ENCODE data around the gene KCNH2. TPM values are rescaled to one million over a fixed set of nuclear protein-coding genes. Genes with fewer than 3 reads are reported as not detected.
"Not testable (repeated sequence)": the region's sequence is repeated elsewhere in the genome, so short reads cannot be mapped to it uniquely, and the experiment has no call there.

Gene KCNH2
- total RNA-seq, 1 donor from 2014 or later = 6.1 TPM

DNA sequence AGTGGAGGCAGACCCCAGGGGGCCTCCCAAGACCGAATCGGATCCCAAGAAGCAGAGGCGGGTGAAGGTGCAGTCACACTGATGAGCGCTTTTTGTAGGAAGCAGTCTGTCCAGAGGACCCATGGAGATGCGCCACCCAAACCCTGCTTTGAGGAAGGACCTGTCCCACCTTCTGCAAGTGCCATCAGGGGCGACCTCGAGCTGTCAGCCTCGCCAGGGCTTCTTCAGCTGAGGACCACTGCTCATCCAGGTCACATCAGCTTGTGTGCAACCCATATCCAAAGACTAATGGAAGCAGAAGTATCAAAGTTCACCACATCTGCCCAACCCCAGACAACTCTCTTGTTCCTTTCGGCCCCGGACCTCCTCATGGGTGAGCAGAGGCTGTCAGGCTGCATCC, 61.5 kb downstream of the KCNH2 start:
- no peak for DNase-seq (ENCODE audit: low spot score in 2 of 2)
- no peak for FAIRE-seq

GRCh38 chr7:150914966-150915365, 63.2 kb downstream of the KCNH2 start:
- DNase-seq (ENCODE audit: low spot score in 2 of 2) = no peak
- no peak for FAIRE-seq

DNA sequence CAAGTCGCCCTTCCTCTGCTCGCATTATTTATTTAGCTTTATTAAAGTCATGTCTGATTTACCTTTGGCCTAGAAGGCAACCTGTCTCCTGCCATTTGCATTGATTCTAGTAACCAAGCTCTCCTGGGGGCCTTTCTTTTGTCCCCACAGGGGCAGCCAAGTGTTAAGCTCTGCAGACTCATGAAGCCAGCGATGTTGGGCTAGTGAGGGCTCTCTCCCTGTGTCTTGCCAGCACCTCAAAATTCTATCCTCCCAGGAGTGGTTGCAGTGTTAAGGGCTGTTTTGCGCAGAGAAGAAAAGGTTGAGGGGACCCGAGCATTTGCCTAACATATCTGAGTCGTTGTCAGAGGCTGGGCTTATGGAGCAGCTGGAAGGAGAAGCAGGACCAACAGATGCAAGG, 63.9 kb downstream of the KCNH2 start:
- FAIRE-seq (no peak), DNase-seq (ENCODE audit: low spot score in 2 of 2) (no peak)

DNA sequence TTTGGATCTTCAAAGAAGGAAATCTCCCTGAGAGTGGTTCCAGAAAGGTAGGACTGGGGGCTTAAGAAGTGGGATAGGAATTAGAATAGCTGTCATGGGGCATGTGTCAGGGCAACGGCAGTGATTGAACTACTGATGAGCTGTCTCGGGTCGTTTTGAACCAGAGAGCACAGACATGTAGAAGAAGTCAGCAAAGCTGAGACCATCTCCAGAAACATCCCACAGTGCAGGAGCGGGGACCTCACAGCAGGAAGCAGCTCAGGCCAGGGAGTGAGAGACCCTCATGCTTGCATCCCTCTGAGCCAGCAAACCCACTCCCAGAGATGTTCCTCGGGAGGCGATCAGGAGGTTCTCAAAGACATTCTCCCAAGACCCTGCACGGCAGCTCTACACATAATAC, 65.7 kb downstream of the KCNH2 start:
- no peak for DNase-seq (ENCODE audit: low spot score in 2 of 2)
- FAIRE-seq = no peak

GRCh38 chr7:150911590-150912267, 66.4 kb downstream of the KCNH2 start:
- DNase-seq (ENCODE audit: low spot score in 2 of 2) = no peak
- no peak for FAIRE-seq

GRCh38 chr7:150910996-150911422, 67.1 kb downstream of the KCNH2 start:
- no peak for DNase-seq (ENCODE audit: low spot score in 2 of 2)
- FAIRE-seq = no peak

DNA sequence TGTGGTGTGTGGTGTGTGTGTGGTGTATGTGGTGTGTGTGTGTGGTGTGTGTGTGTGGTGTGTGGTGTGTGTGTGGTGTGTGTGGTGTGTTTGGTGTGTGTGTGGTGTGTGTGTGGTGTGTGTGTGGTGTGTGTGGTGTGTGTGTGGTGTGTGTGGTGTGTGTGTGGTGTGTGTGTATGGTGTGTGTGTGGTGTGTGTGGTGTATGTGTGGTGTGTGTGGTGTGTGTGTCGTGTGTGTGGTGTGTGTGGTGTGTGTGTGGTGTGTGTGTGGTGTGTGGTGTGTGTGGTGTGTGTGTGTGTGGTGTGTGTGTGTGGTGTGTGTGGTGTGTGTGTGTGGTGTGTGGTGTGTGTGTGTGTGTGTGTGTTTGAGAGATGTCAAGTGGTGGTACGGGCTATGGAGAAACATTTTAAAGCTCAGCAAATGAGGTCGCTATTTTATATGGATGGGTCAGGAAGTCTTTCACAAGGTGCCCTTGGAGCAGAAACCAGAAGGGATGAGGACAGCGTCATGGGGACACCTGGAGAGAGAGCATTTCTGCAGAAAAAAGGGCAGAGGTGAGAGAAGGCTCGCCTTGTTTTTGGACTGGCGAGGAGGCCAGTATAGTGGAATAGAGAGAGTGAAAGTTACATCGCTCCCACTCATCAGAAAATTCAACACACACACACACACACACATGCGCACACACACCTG, 67.7 kb downstream of the KCNH2 start:
- not testable (repeated sequence) for FAIRE-seq

DNA sequence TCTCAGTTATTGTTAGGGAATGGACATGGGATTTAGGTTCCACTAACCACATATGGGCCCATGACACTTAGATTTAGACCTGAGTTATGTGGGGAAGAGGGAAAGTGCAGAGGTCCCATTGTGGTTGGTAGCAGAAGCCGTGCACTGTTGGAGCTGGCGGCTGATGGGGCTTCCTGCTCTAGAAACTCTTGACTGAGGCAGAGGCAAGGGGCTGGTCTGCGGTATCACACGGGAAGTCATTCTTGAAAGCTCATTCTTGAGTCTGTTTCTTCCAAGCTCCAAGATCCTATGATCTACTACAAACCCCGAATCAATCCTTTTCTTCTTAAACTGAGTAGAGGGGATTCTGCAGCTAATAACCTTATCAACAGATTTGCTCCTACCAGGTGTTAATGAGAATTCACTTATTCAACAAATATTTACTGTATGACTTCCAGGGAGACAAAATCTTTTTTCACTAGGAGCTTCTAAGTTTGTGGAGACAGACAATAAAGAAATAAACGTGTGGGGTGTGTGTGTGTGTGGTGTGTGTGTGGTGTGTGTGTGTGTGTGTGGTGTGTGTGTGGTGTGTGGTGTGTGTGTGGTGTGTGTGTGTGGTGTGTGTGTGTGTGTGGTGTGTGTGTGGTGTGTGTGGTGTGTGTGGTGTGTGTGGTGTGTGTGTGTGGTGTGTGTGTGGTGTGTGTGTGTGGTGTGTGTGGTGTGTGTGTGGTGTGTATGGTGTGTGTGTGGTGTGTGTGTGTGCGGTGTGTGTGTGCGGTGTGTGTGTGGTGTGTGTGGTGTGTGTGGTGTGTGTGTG, 68.7 kb downstream of the KCNH2 start:
- no peak for FAIRE-seq
- DNase-seq (ENCODE audit: low spot score in 2 of 2) = no peak

More for the DNA sequence above, 67.7 kb downstream of the KCNH2 start:
- not testable (repeated sequence) for DNase-seq (ENCODE audit: low spot score in 2 of 2)

DNA sequence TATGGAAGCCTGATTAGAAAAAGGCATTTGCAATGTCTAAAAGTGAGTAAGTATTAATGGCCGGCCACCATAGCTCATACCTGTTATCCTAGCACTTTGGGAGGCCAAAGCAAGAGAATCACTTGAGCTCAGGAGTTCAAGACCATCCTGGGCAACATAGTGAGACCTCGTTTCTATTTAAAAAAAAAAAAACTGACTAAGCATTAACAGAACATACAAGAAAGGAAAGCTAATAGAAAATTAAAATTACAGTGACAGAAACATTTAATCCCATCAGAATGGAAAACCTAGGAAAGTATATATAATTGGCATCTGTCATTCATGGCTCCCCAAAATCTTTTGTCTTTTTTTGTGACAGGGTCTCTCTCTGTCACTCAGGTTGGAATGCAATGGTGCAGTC, 69.9 kb downstream of the KCNH2 start:
- no peak for FAIRE-seq

GRCh38 chr7:150904011-150904909, 73.9 kb downstream of the KCNH2 start:
- DNase-seq (ENCODE audit: low spot score in 2 of 2) = no peak
- FAIRE-seq = no peak

More for the DNA sequence above, 69.9 kb downstream of the KCNH2 start:
- no peak for DNase-seq (ENCODE audit: low spot score in 2 of 2)

DNA sequence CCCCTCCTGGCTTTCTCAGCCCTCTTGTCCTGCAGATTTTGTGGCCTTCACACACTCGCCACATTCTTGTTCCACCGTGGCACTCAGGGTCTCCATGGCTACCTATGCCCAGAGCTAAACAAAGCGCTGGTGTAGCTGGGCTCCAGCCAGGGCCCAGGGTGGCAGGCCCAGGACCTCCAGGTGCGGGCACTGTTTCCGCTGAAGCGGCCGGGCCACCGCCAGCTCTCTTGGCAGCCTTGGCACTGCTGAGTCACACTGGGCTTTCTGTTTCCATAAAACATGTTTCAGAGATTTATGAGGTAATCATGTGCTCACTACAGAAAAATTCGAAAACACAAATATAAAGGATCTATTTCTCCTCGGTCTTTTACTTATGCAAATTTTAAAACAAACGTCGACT, 74.5 kb downstream of the KCNH2 start:
- FAIRE-seq (no peak), DNase-seq (ENCODE audit: low spot score in 2 of 2) (peak; percentile 33 to 55)

DNA sequence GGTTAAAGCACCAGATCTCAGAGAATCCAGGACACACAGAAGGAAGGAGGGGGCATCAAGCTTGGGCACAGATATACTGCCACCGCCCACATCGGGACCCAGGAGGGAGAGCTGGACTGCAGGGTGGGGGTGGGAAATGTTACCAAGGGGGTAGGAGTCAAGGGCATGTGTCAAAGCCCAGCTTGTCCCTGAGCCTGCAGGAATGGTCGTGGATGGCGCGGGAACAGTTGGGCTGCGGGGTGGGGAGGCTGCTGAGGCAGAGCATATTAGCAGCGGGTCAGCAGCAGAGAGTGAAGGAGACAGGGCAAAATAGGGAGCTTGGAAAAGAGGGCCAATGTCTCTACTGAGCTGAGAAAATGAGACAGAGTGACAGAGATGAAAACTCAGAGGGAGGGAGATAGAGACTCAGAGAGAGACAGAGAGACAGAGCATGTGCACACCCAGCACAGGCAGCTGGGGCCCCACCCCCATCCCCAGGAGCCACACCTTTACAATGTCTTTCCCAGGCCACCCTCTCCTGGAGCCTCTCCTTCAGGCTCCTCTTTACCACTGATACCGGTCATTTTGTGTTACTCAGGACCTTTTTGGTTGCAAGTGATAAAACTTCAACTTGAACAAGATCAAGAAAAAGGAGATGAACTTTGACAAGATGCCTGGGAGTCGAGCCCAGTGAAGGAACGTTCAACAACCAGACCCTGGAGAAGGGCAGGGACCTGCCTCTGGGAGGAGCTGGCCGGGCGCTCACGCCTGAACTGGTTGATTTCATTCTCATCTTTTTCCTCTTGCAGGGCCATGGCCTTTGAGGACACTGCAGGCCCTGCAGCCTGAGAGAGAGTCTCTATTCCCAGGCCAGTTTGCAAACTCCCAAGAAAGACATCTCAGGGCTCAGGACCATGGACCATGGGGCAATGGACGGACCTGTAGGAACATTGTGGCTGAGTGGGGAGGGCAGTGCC, 75.8 kb downstream of the KCNH2 start:
- DNase-seq (ENCODE audit: low spot score in 2 of 2) (no peak), FAIRE-seq (no peak)

- FAIRE-seq (no peak), DNase-seq (ENCODE audit: low spot score in 2 of 2) (no peak)
These were observed 76.7 kb downstream of the KCNH2 start for GRCh38 chr7:150901160-150902035.

GRCh38 chr7:150900675-150901074, 77.4 kb downstream of the KCNH2 start:
- no peak for FAIRE-seq
- DNase-seq (ENCODE audit: low spot score in 2 of 2) = no peak

DNA sequence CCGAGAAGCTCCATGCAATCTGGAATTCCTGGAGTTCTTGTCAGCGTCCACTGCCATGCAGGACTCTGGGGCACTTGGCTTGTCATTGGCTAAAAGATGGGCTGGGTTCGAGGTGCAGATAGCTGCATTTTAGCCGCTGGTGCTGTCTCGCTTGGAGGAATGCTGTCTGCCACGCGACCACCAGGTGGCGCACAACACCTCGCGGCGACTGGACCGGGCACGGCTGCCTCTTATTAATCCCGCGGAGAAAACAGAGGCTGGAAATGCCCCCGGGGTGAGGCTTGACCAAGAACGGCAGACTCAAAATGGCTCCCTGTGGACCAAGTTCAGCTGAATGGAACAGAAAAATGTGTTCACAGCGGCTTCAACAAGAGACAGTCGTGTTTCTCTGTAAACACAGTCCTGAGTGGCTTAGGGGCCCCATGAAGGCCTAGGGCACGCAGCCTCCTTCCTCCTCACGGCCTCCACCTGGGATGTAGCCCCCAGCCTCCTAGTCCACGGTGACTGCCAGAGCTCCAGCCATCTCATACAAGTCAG, 79.6 kb downstream of the KCNH2 start:
- FAIRE-seq = no peak
- peak; percentile 41 to 78 for DNase-seq (ENCODE audit: low spot score in 2 of 2)

- DNase-seq (ENCODE audit: low spot score in 2 of 2) (no peak), FAIRE-seq (no peak)
These were observed 80.3 kb downstream of the KCNH2 start for GRCh38 chr7:150897502-150898474.
